Central memory CD8-positive, alpha-beta T cell (primary cell): Measurements from ENCODE around the gene RAD50.

Source experiments
- ATAC-seq: fragments of 150-1000 bp; cut with Tn5 transposase; replicated peaks from 2 replicates; pipeline ENCODE4 v1.10.0; 2022; ENCODE audit warnings: mild to moderate bottlenecking, moderate FRiP score, moderate number of reproducible peaks; ENCODE audit not compliant: poor library complexity, severe bottlenecking; ENCODE audit errors: extremely low read depth
- DNase-seq, 2 donors: peaks; one replicate each; pipeline ENCODE4 v3.0.0; 2021; ENCODE audit warnings: low spot score in 2 of 2
- H3K27ac Mint-ChIP-seq: one replicate; pipeline ENCODE4 v1.8.0; 2022; ENCODE audit warnings: low read depth, mild to moderate bottlenecking, moderate library complexity, mixed read lengths
- H3K27me3 Mint-ChIP-seq: one replicate; pipeline ENCODE4 v1.8.0; 2022; ENCODE audit warnings: mixed read lengths
- H3K36me3 Mint-ChIP-seq: one replicate; pipeline ENCODE4 v1.8.0; 2022; ENCODE audit warnings: mild to moderate bottlenecking, moderate library complexity, mixed read lengths; ENCODE audit not compliant: insufficient read depth
- H3K4me1 Mint-ChIP-seq: one replicate; pipeline ENCODE4 v1.8.0; 2022; ENCODE audit warnings: mixed read lengths
- H3K4me3 Mint-ChIP-seq: one replicate; pipeline ENCODE4 v1.8.0; 2022; ENCODE audit warnings: mild to moderate bottlenecking, moderate library complexity, mixed read lengths
- H3K9me3 Mint-ChIP-seq: one replicate; pipeline ENCODE4 v1.8.0; 2022; ENCODE audit warnings: mixed read lengths

Gene RAD50

DNA sequence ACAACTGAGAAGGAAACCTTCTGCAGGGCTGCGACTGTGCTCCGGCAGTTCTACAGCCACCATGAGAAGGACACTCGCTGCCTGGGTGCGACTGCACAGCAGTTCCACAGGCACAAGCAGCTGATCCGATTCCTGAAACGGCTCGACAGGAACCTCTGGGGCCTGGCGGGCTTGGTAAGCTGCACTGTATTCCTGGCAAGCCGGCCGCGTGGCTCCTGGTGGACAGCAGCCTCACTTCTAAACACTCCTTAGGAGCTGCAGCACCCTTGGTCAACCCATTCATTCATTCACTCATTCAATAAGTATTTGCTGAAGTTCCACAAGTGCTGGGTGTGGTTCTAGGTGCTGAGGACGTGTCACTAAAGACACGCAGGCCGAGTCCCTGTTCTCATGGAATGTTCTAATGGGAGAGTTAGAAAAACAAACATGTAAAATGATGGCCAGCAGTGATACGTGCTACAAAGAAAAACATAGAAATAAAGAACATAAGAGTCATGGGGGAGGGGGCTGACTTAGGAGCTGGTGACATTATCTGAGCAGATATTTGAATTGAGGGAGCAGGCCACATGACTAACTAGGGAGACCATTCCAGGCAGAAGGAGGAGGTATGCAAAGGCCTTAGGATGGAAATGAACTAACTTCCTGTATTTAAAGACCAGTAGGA lies 123.1 kb downstream of the RAD50 start:
- DNase-seq (no peak), ATAC-seq (no peak)
- no peak overlapping the region for H3K27ac Mint-ChIP-seq
- H3K4me1 Mint-ChIP-seq, result peaks cover 26% of the 10 kb centered on the region
- H3K36me3 Mint-ChIP-seq, result peaks cover 9% of the 10 kb centered on the region
- H3K27me3 Mint-ChIP-seq, result no peaks in the 10 kb centered on the region
- H3K9me3 Mint-ChIP-seq, result no peaks in the 10 kb centered on the region
- no peak overlapping the region for H3K4me3 Mint-ChIP-seq

DNA sequence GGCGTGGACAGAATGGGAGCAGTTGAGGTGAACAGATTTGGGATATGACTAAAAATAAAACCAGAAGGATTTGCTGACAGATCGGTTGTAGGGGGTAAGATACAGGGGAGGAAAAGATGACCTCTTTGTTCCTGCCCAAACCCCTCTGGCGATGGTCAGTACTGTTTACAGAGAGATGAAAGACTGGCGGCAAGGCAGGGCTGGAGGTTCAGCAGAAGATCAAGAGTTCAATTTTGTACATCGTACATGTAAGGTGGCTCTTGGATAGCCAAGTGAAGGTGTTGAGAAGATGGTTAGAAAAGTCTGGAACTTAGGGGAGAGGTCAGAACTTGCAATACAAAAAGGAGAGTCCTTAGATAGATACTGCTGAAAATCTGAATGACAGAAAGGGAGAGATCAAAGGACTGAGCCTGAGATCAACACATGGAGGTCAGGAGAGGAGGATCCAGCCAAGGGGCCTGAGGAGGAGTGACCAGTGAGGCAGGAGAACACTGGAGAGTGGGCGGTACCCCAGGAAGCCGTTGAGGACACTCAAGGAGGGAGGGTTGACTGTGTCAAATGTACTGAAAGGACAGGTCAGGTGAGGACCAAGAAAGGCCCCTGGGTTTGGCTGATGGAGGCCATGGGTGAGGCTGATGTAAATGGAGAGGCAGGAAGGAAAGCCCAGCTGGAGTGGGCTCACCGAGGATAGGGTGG lies 124.2 kb downstream of the RAD50 start:
- Mint-ChIP-seq H3K27me3 (no peaks in the 10 kb centered on the region), H3K36me3 (peaks cover 9% of the 10 kb centered on the region), H3K4me1 (peaks cover 21% of the 10 kb centered on the region), H3K9me3 (no peaks in the 10 kb centered on the region), H3K27ac (no peak overlapping the region), H3K4me3 (no peak overlapping the region)
- ATAC-seq, result no peak
- no peak for DNase-seq

DNA sequence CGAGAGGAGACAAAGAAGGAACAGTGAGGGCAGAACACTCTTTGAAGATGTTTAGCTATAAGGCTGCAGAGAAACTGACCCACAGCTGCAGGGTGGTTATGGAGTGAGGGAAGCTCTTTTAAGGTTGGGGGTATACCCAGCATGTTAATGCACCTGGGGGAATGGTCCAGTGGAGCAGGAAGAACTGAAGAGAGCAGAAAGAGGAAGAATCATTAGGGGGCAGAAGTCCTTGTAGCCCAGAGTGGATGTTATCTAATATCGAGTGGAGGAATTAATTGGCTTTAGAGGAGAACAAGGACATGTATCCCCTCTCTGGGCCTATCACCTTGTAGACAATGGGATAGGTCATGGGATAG lies 124.7 kb downstream of the RAD50 start:
- peaks cover 16% of the 10 kb centered on the region for H3K4me1 Mint-ChIP-seq
- no peak overlapping the region for H3K27ac Mint-ChIP-seq
- no peaks in the 10 kb centered on the region for H3K9me3 Mint-ChIP-seq
- DNase-seq (no peak), ATAC-seq (no peak)
- no peaks in the 10 kb centered on the region for H3K27me3 Mint-ChIP-seq
- H3K36me3 Mint-ChIP-seq, result peaks cover 9% of the 10 kb centered on the region
- no peak overlapping the region for H3K4me3 Mint-ChIP-seq

DNA sequence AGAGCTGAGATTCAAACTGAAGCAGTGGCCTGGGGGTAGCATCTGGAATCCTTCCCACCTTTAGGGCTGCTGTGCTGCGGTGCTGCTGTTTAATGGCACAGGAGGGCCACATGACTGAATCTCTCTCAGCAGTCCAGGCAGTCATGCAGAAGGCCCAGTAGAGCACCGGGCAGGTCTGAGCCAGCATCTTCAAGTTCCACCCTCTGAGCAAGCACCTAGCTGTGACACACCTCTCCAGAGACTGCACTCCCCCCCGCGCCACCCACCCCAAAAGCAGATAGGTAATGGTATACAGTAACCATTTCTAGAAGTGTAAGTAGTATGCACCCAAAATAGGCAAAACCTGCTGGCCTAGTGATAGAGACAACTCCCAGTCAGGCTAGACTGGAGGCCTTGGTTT lies 125.2 kb downstream of the RAD50 start:
- H3K36me3 Mint-ChIP-seq, result peaks cover 9% of the 10 kb centered on the region
- H3K4me1 Mint-ChIP-seq, result peaks cover 10% of the 10 kb centered on the region
- ATAC-seq, result no peak
- DNase-seq, result no peak
- H3K4me3 Mint-ChIP-seq, result no peak overlapping the region
- no peaks in the 10 kb centered on the region for H3K9me3 Mint-ChIP-seq
- no peaks in the 10 kb centered on the region for H3K27me3 Mint-ChIP-seq
- H3K27ac Mint-ChIP-seq, result no peak overlapping the region

DNA sequence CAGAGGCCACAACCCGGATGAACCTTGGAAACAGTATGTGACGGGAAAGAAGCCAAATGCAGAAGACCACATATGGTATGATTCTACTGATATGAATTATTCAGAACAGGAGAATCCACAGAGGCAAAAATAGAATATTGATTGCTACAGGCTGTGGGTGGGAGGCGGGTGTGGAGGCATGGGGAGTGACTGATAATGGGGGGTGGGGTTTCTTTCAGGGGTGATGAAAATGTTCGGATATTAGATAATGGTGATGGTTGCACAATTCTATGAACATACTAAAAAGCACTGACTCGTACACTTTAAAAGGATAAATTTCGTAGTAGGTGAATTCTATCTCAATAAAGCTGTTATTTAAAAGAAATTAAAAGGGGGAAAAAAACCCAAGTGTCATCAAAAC lies 127.7 kb downstream of the RAD50 start:
- H3K27ac Mint-ChIP-seq, result no peak overlapping the region
- H3K4me3 Mint-ChIP-seq, result no peak overlapping the region
- H3K4me1 Mint-ChIP-seq, result peaks cover 28% of the 10 kb centered on the region
- no peaks in the 10 kb centered on the region for H3K9me3 Mint-ChIP-seq
- DNase-seq, result no peak
- H3K27me3 Mint-ChIP-seq, result no peaks in the 10 kb centered on the region
- no peak for ATAC-seq
- H3K36me3 Mint-ChIP-seq, result peaks cover 10% of the 10 kb centered on the region

DNA sequence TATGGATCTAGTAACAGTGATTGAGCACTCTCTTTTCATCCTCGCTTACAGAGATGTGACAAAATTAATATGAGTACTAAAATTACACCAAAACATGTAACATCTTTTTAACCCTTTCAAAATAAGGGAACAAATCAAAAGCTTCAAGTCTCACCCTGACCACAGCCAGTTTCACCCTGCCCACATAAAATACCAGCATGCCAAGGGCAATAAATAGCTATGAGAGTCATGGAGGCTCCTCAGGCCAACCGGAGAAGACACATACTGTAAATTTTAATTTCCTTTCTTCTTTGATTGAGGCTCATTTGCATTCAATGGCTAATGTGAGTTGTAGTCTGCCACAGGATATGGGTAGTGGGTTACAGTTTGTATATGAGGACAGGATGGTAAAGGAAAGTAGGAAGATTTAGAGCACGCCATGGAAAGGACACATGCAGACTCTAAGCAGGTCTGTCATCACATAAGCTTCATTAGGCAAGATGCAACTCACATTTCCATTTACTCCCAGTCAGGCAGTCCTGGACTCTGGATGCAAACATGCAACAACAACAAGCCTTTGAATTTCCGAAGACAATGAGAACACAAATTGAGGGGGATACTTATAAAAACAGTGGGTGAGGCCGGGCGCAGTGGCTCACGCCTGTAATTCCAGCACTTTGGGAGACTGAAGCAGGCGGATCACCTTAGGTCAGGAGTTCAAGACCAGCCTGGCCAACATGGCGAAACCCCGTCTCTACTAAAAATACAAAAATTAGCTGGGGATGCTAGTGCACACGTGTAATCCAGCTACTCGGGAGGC lies 128.3 kb downstream of the RAD50 start:
- Mint-ChIP-seq H3K27ac (no peak overlapping the region), H3K36me3 (peaks cover 12% of the 10 kb centered on the region)

DNA sequence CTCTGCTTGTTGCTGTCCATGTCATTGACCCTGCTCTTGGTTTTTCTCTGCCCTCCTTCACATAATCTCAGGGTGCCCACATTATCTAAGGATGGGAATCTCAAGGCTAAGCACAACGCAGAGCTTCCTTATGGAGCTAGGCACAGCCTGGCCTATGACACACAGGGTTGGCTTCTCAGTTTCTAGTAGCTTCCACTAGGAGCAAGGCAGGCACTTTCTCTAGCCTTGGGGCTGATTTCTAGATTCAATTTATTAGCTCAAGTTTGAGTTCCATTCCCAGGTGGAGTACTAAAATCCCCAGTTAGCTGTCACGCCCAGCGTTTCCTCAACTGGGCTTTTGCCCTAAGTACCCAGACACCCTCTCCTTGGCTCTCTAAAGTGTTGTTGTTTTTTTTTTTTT lies 129.4 kb downstream of the RAD50 start:
- peaks cover 12% of the 10 kb centered on the region for H3K36me3 Mint-ChIP-seq
- DNase-seq (no peak), ATAC-seq (no peak)
- peaks cover 29% of the 10 kb centered on the region for H3K4me1 Mint-ChIP-seq
- no peak overlapping the region for H3K27ac Mint-ChIP-seq
- H3K9me3 Mint-ChIP-seq, result no peaks in the 10 kb centered on the region
- H3K27me3 Mint-ChIP-seq, result no peaks in the 10 kb centered on the region
- no peak overlapping the region for H3K4me3 Mint-ChIP-seq

More for the DNA sequence above, 128.3 kb downstream of the RAD50 start:
- Mint-ChIP-seq H3K4me3 (no peak overlapping the region), H3K9me3 (no peaks in the 10 kb centered on the region), H3K27me3 (no peaks in the 10 kb centered on the region), H3K4me1 (peaks cover 29% of the 10 kb centered on the region)
- no peak for ATAC-seq
- DNase-seq, result no peak

DNA sequence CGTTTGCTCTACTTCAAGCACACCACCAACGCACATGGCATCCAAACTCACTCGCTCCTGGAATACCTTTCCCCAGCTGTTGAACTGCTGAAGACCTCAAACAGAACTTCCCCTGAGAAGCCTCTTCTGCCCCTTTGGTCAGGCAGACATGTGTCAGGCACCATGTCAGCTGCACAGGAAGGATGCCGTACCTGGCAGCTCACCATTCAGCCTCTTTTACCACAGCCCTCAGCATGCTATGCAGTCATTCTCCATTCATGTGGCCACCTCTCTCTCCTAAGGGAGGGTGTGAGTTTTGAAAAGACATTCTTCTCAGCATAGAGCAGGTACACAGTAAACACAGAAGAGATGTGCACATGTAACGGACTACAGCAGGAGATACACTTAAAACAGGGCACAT lies 131.2 kb downstream of the RAD50 start:
- H3K27ac Mint-ChIP-seq, result peak overlapping the region; percentile 38
- H3K4me3 Mint-ChIP-seq, result no peak overlapping the region
- no peaks in the 10 kb centered on the region for H3K9me3 Mint-ChIP-seq
- no peaks in the 10 kb centered on the region for H3K27me3 Mint-ChIP-seq
- peaks cover 9% of the 10 kb centered on the region for H3K36me3 Mint-ChIP-seq
- DNase-seq (peak in 1 of 2 donors; percentile 47), ATAC-seq (peak; percentile 92)
- H3K4me1 Mint-ChIP-seq, result peaks cover 36% of the 10 kb centered on the region

DNA sequence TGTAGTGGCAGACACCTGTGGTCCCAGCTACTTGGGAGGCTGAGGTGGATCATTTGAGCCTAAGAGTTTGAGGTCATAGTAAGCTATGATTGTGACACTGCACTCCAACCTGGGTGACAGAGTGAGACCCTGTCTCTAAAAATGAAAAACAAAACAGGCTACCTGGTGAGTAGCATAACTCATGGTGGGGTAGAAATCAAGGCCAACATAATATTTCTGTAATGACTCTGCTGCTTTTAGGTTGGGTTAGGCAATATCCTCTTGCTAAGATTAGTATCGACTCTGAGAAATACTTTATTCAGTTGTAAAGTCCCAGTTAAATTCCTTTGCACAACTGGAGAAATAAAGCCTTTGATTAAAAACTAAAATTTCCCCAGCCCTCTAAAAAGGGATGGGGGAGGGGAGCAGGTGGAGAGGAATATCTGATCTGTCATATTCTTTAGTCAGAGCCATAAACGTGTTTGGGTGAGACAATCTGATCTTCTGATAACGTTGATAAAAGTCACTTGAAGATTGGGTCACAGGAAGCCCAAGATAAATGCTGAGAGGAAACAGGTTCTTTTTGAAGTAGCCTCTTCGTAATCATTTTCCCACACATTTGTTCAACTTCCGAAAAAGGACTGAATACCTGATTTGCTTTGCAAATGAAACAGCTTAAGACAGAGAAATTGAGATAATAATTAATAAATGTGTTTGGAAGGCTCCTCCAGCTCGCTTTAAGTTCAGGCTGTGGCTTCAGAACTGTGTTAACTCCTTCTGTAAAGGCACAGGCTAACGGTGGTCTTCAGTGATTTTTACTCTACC lies 132.0 kb downstream of the RAD50 start:
- DNase-seq, result no peak
- H3K27me3 Mint-ChIP-seq, result no peaks in the 10 kb centered on the region
- no peaks in the 10 kb centered on the region for H3K9me3 Mint-ChIP-seq
- no peak overlapping the region for H3K4me3 Mint-ChIP-seq
- ATAC-seq, result peak; percentile 43
- H3K36me3 Mint-ChIP-seq, result peaks cover 9% of the 10 kb centered on the region
- peak overlapping the region; percentile 44 for H3K27ac Mint-ChIP-seq
- H3K4me1 Mint-ChIP-seq, result peaks cover 36% of the 10 kb centered on the region

DNA sequence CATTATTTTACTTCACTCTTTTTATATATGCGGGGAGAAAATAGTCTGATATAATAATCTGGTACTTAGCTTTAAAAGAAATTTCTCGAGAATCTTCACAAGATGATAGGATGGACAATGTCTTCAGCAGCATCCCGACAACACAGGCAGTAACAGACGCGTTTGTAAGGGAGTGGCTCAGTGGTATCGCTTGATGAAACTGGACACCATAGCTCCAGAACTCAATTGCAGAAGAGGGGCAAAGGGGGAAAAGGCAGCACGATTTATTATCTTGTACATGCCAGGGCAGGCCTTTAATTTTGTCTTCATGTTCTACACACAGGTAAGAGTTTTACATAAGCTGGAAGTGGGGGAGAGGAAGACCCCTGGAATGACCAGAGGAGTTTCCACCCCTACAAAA lies 132.7 kb downstream of the RAD50 start:
- Mint-ChIP-seq H3K9me3 (no peaks in the 10 kb centered on the region), H3K36me3 (peaks cover 7% of the 10 kb centered on the region), H3K4me1 (peaks cover 36% of the 10 kb centered on the region), H3K4me3 (no peak overlapping the region), H3K27me3 (no peaks in the 10 kb centered on the region), H3K27ac (peak overlapping the region; percentile 44)
- DNase-seq (no peak), ATAC-seq (no peak)

DNA sequence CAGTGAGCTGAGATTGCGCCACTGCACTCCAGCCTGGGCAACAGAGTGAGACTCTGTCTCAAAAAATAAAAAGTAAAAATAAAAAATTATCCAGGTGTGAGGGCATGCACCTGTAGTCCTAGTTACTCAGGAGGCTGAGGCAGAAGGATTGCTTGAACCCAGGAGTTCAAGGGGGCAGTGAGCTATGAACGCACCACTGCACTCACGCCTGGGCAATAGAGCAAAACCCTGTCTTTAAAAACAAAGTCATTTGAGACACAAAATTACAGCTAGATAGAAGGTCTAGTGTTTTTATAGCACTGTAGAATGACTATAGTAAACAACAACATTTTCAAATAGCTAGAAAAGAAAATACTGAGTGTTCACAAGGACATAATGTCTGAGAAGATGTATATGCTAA lies 133.4 kb downstream of the RAD50 start:
- peaks cover 8% of the 10 kb centered on the region for H3K36me3 Mint-ChIP-seq
- no peak overlapping the region for H3K4me3 Mint-ChIP-seq
- peaks cover 31% of the 10 kb centered on the region for H3K4me1 Mint-ChIP-seq
- DNase-seq, result no peak
- no peak overlapping the region for H3K27ac Mint-ChIP-seq
- H3K27me3 Mint-ChIP-seq, result no peaks in the 10 kb centered on the region
- no peaks in the 10 kb centered on the region for H3K9me3 Mint-ChIP-seq
- ATAC-seq, result no peak
